WTC11 (cell line): ENCODE data around the gene NNT. TPM values are rescaled to one million over a fixed set of nuclear protein-coding genes. Genes with fewer than 3 reads are reported as not detected.

Experiments used
- ATAC-seq: fragments of 200-7000 bp; cut with Tn5 transposase; 2 replicates; pipeline ENCODE4 v1.10.0; 2021; ENCODE audit warnings: mild to moderate bottlenecking, moderate library complexity
- CTCF ChIA-PET: fragments of 300-600 bp; sonication (Branson Sonifier 250); formaldehyde crosslinking; loops from one replicate; lab custom pipeline; 2021; ENCODE audit warnings: antibody characterized with exemption; lab: Charles Lee
- POLR2A ChIA-PET: fragments of 350-600 bp; sonication (Branson Sonifier 250); formaldehyde crosslinking; loops from one replicate; lab custom pipeline; 2021; ENCODE audit warnings: antibody characterized with exemption; lab: Charles Lee
- DNase-seq: peaks from one replicate; pipeline ENCODE4 v3.0.0; 2021; ENCODE audit warnings: low spot score
- H3K27ac Mint-ChIP-seq: 2 replicates; pipeline ENCODE4 v1.8.0; 2021; ENCODE audit warnings: mixed read lengths
- H3K27me3 Mint-ChIP-seq: 2 replicates; pipeline ENCODE4 v1.8.0; 2021; ENCODE audit warnings: low read depth, mild to moderate bottlenecking, moderate library complexity, mixed read lengths
- H3K36me3 Mint-ChIP-seq: 2 replicates; pipeline ENCODE4 v1.8.0; 2021; ENCODE audit warnings: mixed read lengths
- H3K4me1 Mint-ChIP-seq: 2 replicates; pipeline ENCODE4 v1.8.0; 2022; ENCODE audit warnings: mixed read lengths
- H3K4me3 Mint-ChIP-seq: 2 replicates; pipeline ENCODE4 v1.8.0; 2021; ENCODE audit warnings: mild to moderate bottlenecking, moderate library complexity, mixed read lengths
- H3K9me3 Mint-ChIP-seq: 2 replicates; pipeline ENCODE4 v1.8.0; 2021; ENCODE audit warnings: mixed read lengths
- AFF4 ChIP-seq: sonication (generic); formaldehyde crosslinking; IDR thresholded peaks from 2 replicates; pipeline ENCODE4 v1.8.1; 2023; ENCODE audit warnings: mild to moderate bottlenecking, missing genetic modification reagents, borderline replicate concordance
- ATF3 ChIP-seq: sonication (generic); formaldehyde crosslinking; conservative IDR thresholded peaks from 2 replicates; pipeline ENCODE4 v1.8.1; 2022; ENCODE audit warnings: mild to moderate bottlenecking, missing genetic modification reagents
- CREB1 ChIP-seq: sonication (generic); formaldehyde crosslinking; IDR thresholded peaks from 2 replicates; pipeline ENCODE4 v1.8.0; 2023; ENCODE audit warnings: mild to moderate bottlenecking, missing genetic modification reagents
- E2F1 ChIP-seq: sonication (generic); formaldehyde crosslinking; IDR thresholded peaks from 2 replicates; pipeline ENCODE4 v1.8.0; 2022; ENCODE audit warnings: mild to moderate bottlenecking, missing genetic modification reagents
- ESRRA ChIP-seq: sonication (generic); formaldehyde crosslinking; IDR thresholded peaks from 2 replicates; pipeline ENCODE4 v1.8.1; 2022; ENCODE audit warnings: mild to moderate bottlenecking, missing genetic modification reagents, borderline replicate concordance
- FOXP4 ChIP-seq: sonication (generic); formaldehyde crosslinking; IDR thresholded peaks from 2 replicates; pipeline ENCODE4 v1.8.0; 2022; ENCODE audit warnings: mild to moderate bottlenecking, missing genetic modification reagents
- GTF2I ChIP-seq: fragments of 250-450 bp; sonication (Bioruptor Pico); conservative IDR thresholded peaks from 2 replicates; pipeline ENCODE4 v1.4.0; 2021; ENCODE audit warnings: mild to moderate bottlenecking
- IRF2 ChIP-seq: sonication (generic); formaldehyde crosslinking; IDR thresholded peaks from 2 replicates; pipeline ENCODE4 v1.8.0; 2022; ENCODE audit warnings: low read depth, missing genetic modification reagents, borderline replicate concordance
- MAX ChIP-seq: sonication (generic); formaldehyde crosslinking; IDR thresholded peaks from 2 replicates; pipeline ENCODE4 v1.8.0; 2022; ENCODE audit warnings: mild to moderate bottlenecking, missing genetic modification reagents
- NFE2L1 ChIP-seq: sonication (generic); formaldehyde crosslinking; IDR thresholded peaks from 2 replicates; pipeline ENCODE4 v1.8.1; 2023; ENCODE audit warnings: missing genetic modification reagents
- RELA ChIP-seq: sonication (generic); formaldehyde crosslinking; IDR thresholded peaks from 2 replicates; pipeline ENCODE4 v1.8.1; 2022; ENCODE audit warnings: missing genetic modification reagents, mild to moderate bottlenecking, borderline replicate concordance
- SMAD4 ChIP-seq: sonication (generic); formaldehyde crosslinking; IDR thresholded peaks from 2 replicates; pipeline ENCODE4 v1.8.0; 2022; ENCODE audit warnings: mild to moderate bottlenecking, missing genetic modification reagents
- TCF7 ChIP-seq: sonication (generic); formaldehyde crosslinking; IDR thresholded peaks from 2 replicates; pipeline ENCODE4 v1.8.0; 2022; ENCODE audit warnings: mild to moderate bottlenecking, low read depth, missing genetic modification reagents, moderate library complexity
- TEAD4 ChIP-seq: sonication (generic); formaldehyde crosslinking; IDR thresholded peaks from 2 replicates; pipeline ENCODE4 v1.8.0; 2022; ENCODE audit warnings: mild to moderate bottlenecking, missing genetic modification reagents
- ZNF121 ChIP-seq: sonication (generic); formaldehyde crosslinking; IDR thresholded peaks from 2 replicates; pipeline ENCODE4 v1.8.0; 2023; ENCODE audit warnings: missing genetic modification reagents
- ZNF219 ChIP-seq: sonication (generic); formaldehyde crosslinking; IDR thresholded peaks from 2 replicates; pipeline ENCODE4 v1.8.0; 2023; ENCODE audit warnings: missing genetic modification reagents, mild to moderate bottlenecking, borderline replicate concordance
- ZNF232 ChIP-seq: sonication (generic); formaldehyde crosslinking; IDR thresholded peaks from 2 replicates; pipeline ENCODE4 v1.8.0; 2022; ENCODE audit warnings: mild to moderate bottlenecking, missing genetic modification reagents
- ZNF416 ChIP-seq: fragments of 250-450 bp; sonication (Bioruptor Pico); IDR thresholded peaks from 2 replicates; pipeline ENCODE4 v1.9.0; 2021; ENCODE audit warnings: mild to moderate bottlenecking, inconsistent platforms
- ZNF423 ChIP-seq: fragments of 250-450 bp; sonication (Bioruptor Pico); IDR thresholded peaks from 2 replicates; pipeline ENCODE4 v2.1.2; 2022; ENCODE audit warnings: mild to moderate bottlenecking, moderate library complexity
- ZNF671 ChIP-seq: fragments of 250-450 bp; sonication (Bioruptor Pico); IDR thresholded peaks from 2 replicates; pipeline ENCODE4 v1.8.0; 2021; ENCODE audit warnings: mild to moderate bottlenecking
- total RNA-seq: library from RNA; stranded (reverse); gene quantifications from 3 replicates; pipeline ENCODE4 v1.2.3, GENCODE V29; 2021

Gene NNT
- total RNA-seq, 1 experiment from 2014 or later = 37.6 TPM

- H3K27me3 Mint-ChIP-seq = no peaks in the 10 kb centered on the region
- TF ChIP-seq CREB1 (no peak), ZNF671 (CRISPR knock-in tag) (no peak), ZNF416 (CRISPR knock-in tag) (no peak), NFE2L1 (no peak), ZNF121 (CRISPR knock-in tag) (no peak), ESRRA (CRISPR knock-in tag) (no peak)
- no peaks in the 10 kb centered on the region for H3K9me3 Mint-ChIP-seq
- CTCF ChIA-PET = interaction anchor here (4.0 kb wide), 1 partner anchor 11 kb away, joined by 22 read pairs; no protein-coding TSS in a partner anchor
- no peak overlapping the region for H3K27ac Mint-ChIP-seq
- 0 out of 2 replicates have a peak, but pooled peaks cover 2% of the 10 kb centered on the region for H3K36me3 Mint-ChIP-seq
- ATAC-seq (no peak), DNase-seq (no peak)
- no peak overlapping the region for H3K4me3 Mint-ChIP-seq
- H3K4me1 Mint-ChIP-seq = no peaks in the 10 kb centered on the region
- POLR2A ChIA-PET = no interaction called here
Measured at GRCh38 chr5:43642428-43642827, 39.4 kb downstream of the NNT start.

- ChIA-PET POLR2A (no interaction called here), CTCF (interaction anchor here (4.0 kb wide), 1 partner anchor 12 kb away, joined by 22 read pairs; no protein-coding TSS in a partner anchor)
- no peaks in the 10 kb centered on the region for H3K4me1 Mint-ChIP-seq
- no peak for ATAC-seq
- H3K4me3 Mint-ChIP-seq = no peak overlapping the region
- H3K27ac Mint-ChIP-seq = no peak overlapping the region
- no peaks in the 10 kb centered on the region for H3K9me3 Mint-ChIP-seq
- TF ChIP-seq E2F1 (CRISPR knock-in tag) (no peak), ZNF423 (no peak), IRF2 (CRISPR knock-in tag) (no peak)
- 0 out of 2 replicates have a peak, but pooled peaks cover 2% of the 10 kb centered on the region for H3K36me3 Mint-ChIP-seq
- DNase-seq = no peak
- H3K27me3 Mint-ChIP-seq = no peaks in the 10 kb centered on the region
Measured at GRCh38 chr5:43643327-43643726, 40.3 kb downstream of the NNT start.

GRCh38 chr5:43643750-43644149, 40.8 kb downstream of the NNT start:
- Mint-ChIP-seq H3K4me3 (no peak overlapping the region), H3K36me3 (0 out of 2 replicates have a peak, but pooled peaks cover 2% of the 10 kb centered on the region), H3K27me3 (no peaks in the 10 kb centered on the region), H3K4me1 (no peaks in the 10 kb centered on the region), H3K9me3 (no peaks in the 10 kb centered on the region), H3K27ac (no peak overlapping the region)
- ATAC-seq = no peak
- no peak for TF ChIP-seq ZNF416 (CRISPR knock-in tag)
- TF ChIP-seq E2F1 (CRISPR knock-in tag) = no peak
- ChIA-PET POLR2A (no interaction called here), CTCF (interaction anchor here (4.0 kb wide), 1 partner anchor 12 kb away, joined by 22 read pairs; no protein-coding TSS in a partner anchor)
- DNase-seq = no peak

GRCh38 chr5:43646992-43647391, 44.0 kb downstream of the NNT start:
- no peaks in the 10 kb centered on the region for H3K27me3 Mint-ChIP-seq
- H3K27ac Mint-ChIP-seq = no peak overlapping the region
- no peak overlapping the region for H3K4me3 Mint-ChIP-seq
- DNase-seq = no peak
- H3K4me1 Mint-ChIP-seq = no peaks in the 10 kb centered on the region
- ChIA-PET POLR2A (no interaction called here), CTCF (interaction anchor here (3.2 kb wide), 1 partner anchor 15 kb away, joined by 13 read pairs; no protein-coding TSS in a partner anchor)
- H3K9me3 Mint-ChIP-seq = no peaks in the 10 kb centered on the region
- peaks cover 2% of the 10 kb centered on the region; the same call in 1 of the 2 replicates for H3K36me3 Mint-ChIP-seq
- ATAC-seq = no peak
- TF ChIP-seq RELA (CRISPR knock-in tag) (no peak), ATF3 (CRISPR knock-in tag) (no peak), SMAD4 (no peak), MAX (CRISPR knock-in tag) (no peak), TCF7 (CRISPR knock-in tag) (no peak), FOXP4 (CRISPR knock-in tag) (no peak), AFF4 (CRISPR knock-in tag) (no peak), ZNF232 (CRISPR knock-in tag) (no peak), GTF2I (CRISPR knock-in tag) (no peak), ZNF219 (no peak), TEAD4 (CRISPR knock-in tag) (no peak)
